Cardiac muscle cell (in vitro differentiated cells and primary cell): ENCODE data around the gene APOL3. TPM values are rescaled to one million over a fixed set of nuclear protein-coding genes. Genes with fewer than 3 reads are reported as not detected.
"Not testable (repeated sequence)": the region's sequence is repeated elsewhere in the genome, so short reads cannot be mapped to it uniquely, and the experiment has no call there.

Source experiments
- DNase-seq, 2 donors: peaks; one replicate each; pipeline versions ENCODE4 v3.0.0 to v3.0.0-alpha.2; 2010 to 2017; ENCODE audit warnings: low read depth in 1 of 2, low spot score in 1 of 2
- H3K27ac ChIP-seq: fragments of 200-600 bp; sonication (generic); 2 replicates; pipeline ENCODE4 v1.5.1; 2016
- H3K27me3 ChIP-seq: fragments of 200-600 bp; sonication (generic); 2 replicates; pipeline ENCODE4 v1.6.0; 2016; ENCODE audit warnings: control low read depth
- H3K36me3 ChIP-seq: fragments of 200-600 bp; sonication (generic); 2 replicates; pipeline ENCODE4 v1.5.1; 2016; ENCODE audit warnings: control low read depth
- H3K4me1 ChIP-seq: fragments of 200-600 bp; sonication (generic); 2 replicates; pipeline ENCODE4 v1.8.1; 2017; ENCODE audit warnings: low read depth, mild to moderate bottlenecking, mixed run types
- H3K4me3 ChIP-seq: fragments of 200-600 bp; sonication (generic); 2 replicates; pipeline ENCODE4 v1.5.1; 2016; ENCODE audit warnings: mild to moderate bottlenecking
- H3K9me3 ChIP-seq: fragments of 200-600 bp; sonication (generic); 2 replicates; pipeline ENCODE4 v1.5.1; 2017; ENCODE audit warnings: low read depth, mild to moderate bottlenecking, control low read depth
- CTCF ChIP-seq: IDR thresholded peaks from 2 replicates; pipeline ENCODE4 v1.5.1; 2012; ENCODE audit warnings: low read depth, mild to moderate bottlenecking, low read length
- polyA plus RNA-seq: library from polyadenylated mRNA; unstranded; fragments of >200 nt; fragmentation: Nextera tagmentation; extraction: Ambion mirVana; gene quantifications from 2 replicates; pipeline ENCODE4 v1.2.1, GENCODE V29; 2016
- total RNA-seq: library from RNA; depleted of rRNA; stranded (reverse); fragments of >200 nt; gene quantifications from 2 replicates; pipeline ENCODE4 v1.2.3, GENCODE V29; 2016

The APOL3 gene
- total and polyA plus RNA-seq, 2 experiments from 2014 or later = not detected

- no peak for DNase-seq
- Histone ChIP-seq H3K9me3 (no peaks in the 10 kb centered on the region), H3K36me3 (no peaks in the 10 kb centered on the region), H3K4me3 (no peak overlapping the region), H3K4me1 (peaks cover 5% of the 10 kb centered on the region), H3K27me3 (no peaks in the 10 kb centered on the region), H3K27ac (no peak overlapping the region)
- no peak for TF ChIP-seq CTCF
Observed at GRCh38 chr22:36154423-36154945, 6.1 kb downstream of the APOL3 start.

DNA sequence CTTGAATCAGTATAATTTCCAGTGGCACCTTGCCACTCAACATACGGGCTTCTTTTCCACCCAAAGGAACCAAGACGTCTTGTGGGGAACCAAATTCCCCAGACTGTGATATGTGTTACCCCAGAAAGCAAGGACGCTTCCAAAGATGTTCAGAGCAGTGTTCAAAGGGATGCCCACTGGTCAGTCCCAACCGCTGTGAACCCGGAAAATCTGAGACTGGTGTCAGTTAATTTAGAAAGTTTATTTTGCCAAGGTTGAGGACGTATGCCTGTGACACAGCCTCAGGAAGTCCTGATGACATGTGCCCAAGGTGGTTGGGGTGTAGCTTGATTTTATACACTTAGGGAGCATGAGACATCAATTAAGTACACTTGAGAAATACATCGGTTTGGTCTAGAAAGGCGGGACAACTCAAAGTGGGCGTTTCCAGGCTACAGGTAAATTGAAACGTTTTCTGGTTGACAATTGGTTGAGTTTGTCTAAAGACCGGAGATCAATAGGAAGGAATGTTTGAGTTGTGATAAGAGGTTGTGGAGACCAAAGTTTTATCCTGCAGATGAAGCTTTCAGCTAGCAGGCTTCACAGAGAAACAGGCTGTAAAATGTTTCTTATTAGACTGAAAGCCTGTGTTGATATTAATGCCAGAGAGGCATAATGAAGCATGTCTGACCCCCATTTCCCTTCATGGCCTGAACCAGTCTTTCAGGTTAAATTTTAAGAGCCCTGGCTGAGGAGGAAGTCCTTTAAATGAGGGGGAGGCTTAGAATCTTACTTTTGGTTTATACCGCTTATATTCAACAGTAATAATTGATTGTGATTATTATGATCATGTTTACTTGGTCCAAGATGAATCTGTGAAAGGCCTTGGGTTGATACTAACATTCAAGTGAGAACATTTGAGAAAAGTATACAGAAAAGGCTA is 6.8 kb downstream of the APOL3 start:
- Histone ChIP-seq H3K4me1 (peaks cover 5% of the 10 kb centered on the region), H3K27me3 (no peaks in the 10 kb centered on the region), H3K9me3 (no peaks in the 10 kb centered on the region), H3K27ac (no peak overlapping the region), H3K36me3 (no peaks in the 10 kb centered on the region), H3K4me3 (no peak overlapping the region)
- TF ChIP-seq CTCF = no peak
- no peak for DNase-seq

DNA sequence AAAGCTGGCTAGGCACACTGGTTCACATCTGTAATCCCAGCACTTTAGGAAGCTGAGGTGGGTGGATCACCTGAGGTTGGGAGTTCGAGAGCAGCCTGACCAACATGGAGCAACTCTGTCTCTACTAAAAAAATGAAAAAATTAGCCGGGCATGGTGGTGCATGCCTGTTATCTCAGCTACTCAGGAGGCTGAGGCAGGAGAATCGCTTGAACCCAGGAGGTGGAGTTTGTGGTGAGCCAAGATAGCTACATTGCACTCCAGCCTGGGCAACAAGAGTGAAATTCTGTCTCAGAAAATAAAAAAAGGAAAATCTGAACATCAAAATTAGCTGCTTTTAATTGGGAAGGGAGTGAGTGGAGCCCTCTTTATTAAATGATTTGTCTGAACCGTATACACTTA is 7.7 kb downstream of the APOL3 start:
- H3K4me3 ChIP-seq, H3K9me3 ChIP-seq, H3K4me1 ChIP-seq, H3K27me3 ChIP-seq, H3K27ac ChIP-seq, DNase-seq, H3K36me3 ChIP-seq: not testable (repeated sequence)

GRCh38 chr22:36152088-36152487 is 8.5 kb downstream of the APOL3 start:
- H3K27ac ChIP-seq = no peak overlapping the region
- H3K4me1 ChIP-seq = peaks cover 5% of the 10 kb centered on the region
- no peak overlapping the region for H3K4me3 ChIP-seq
- H3K36me3 ChIP-seq = no peaks in the 10 kb centered on the region
- no peaks in the 10 kb centered on the region for H3K9me3 ChIP-seq
- no peaks in the 10 kb centered on the region for H3K27me3 ChIP-seq
- DNase-seq = no peak
- TF ChIP-seq CTCF = no peak

GRCh38 chr22:36151006-36151595 is 9.5 kb downstream of the APOL3 start:
- H3K4me3 ChIP-seq = no peak overlapping the region
- no peaks in the 10 kb centered on the region for H3K9me3 ChIP-seq
- no peak overlapping the region for H3K27ac ChIP-seq
- DNase-seq = peak in 1 of 2 donors; percentile 52
- no peaks in the 10 kb centered on the region for H3K4me1 ChIP-seq
- TF ChIP-seq CTCF = no peak
- no peaks in the 10 kb centered on the region for H3K36me3 ChIP-seq
- H3K27me3 ChIP-seq = no peaks in the 10 kb centered on the region

DNA sequence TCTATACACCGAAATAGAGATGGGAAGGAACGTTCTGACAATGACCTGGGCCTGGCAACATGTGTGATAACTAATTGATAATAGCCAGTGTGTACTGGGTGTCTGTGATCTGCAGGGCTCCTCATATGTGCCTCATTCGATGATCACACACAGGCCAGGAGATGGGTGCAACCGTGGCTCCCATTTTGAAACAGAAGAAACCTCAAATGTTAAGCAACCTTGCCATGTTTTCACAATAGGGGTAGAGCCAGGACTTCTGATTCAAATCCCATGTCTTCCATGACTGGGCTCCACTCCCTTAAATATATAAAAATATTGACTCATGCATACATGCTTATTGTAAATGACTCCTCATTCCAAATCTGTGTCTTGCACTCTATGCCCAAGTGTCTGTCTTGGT is 11.1 kb downstream of the APOL3 start:
- no peak for TF ChIP-seq CTCF
- Histone ChIP-seq H3K36me3 (no peaks in the 10 kb centered on the region), H3K27me3 (no peaks in the 10 kb centered on the region), H3K9me3 (no peaks in the 10 kb centered on the region), H3K4me3 (no peak overlapping the region), H3K27ac (no peak overlapping the region), H3K4me1 (no peaks in the 10 kb centered on the region)
- peak in 1 of 2 donors; percentile 33 for DNase-seq
